ENCODE data around the gene TMEM86A. TPM values are rescaled to one million over a fixed set of nuclear protein-coding genes. Genes with fewer than 3 reads are reported as not detected.

Gene TMEM86A
- total and polyA plus RNA-seq, 2 of the 8 experiments (the other 6 are each of a cell fraction or from before 2014, with no cell fraction given), result 1.5 to 1.7 TPM

DNA sequence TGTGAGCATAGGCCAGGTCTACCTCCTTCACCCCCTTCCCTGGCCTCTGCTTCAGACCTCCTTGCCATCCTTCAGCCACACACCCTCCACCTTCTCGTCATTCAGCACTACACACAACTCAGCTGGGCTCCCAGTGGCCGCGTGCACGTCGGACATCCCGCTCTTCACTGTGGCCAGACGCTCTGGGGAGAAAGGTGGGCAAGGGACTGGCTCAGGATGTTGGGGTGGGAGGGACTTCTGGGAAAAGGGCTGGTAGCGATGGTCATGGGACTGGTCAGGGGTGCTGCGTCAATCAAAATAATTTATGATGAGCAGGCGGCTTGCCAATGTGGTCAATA, 15.8 kb downstream of the TMEM86A start:
- Histone ChIP-seq H3K23me2 (ENCODE audit: low read depth, low read length) (peaks cover 2% of the 10 kb centered on the region; the same call in 1 of the 2 replicates), H3K4ac (replicated peaks; ENCODE audit: insufficient read length, low read depth, low read length) (no peak overlapping the region), H3K27ac (ENCODE audit: low read depth, low read length) (no peak overlapping the region), H4K5ac (ENCODE audit: insufficient read length, low read depth, low read length) (no peak overlapping the region), H2BK120ac (replicated peaks; ENCODE audit: low read depth, low read length) (no peak overlapping the region), H3K56ac (replicated peaks; ENCODE audit: insufficient read length, low read depth, low read length) (no peak overlapping the region), H4K20me1 (replicated peaks in 1 of 2; ENCODE audit: control insufficient read depth in 1 of 2, insufficient read depth in 2 of 2, low read length in 2 of 2) (no peaks in the 10 kb centered on the region), H2BK15ac (ENCODE audit: low read length) (no peak overlapping the region), H3K4me2 (ENCODE audit: insufficient read depth in 1 of 2, low read depth in 2 of 2, low read length in 2 of 2) (no peak overlapping the region), H4K8ac (ENCODE audit: extremely low read depth, insufficient read depth, low read length) (peak overlapping the region; percentile 69), H3K14ac (ENCODE audit: insufficient read length) (no peak overlapping the region), H3K36me3 (ENCODE audit: control insufficient read depth in 2 of 4, insufficient read depth in 4 of 4, low read length in 3 of 4) (no peaks in the 10 kb centered on the region), H3K27me3 (replicated peaks in 1 of 4; ENCODE audit: control insufficient read depth in 3 of 4, extremely low read depth in 1 of 4, insufficient read depth in 3 of 4, low read length in 3 of 4) (peaks cover 0 to 7% (median 0%) of the 10 kb centered on the region in 4 experiments; a peak in 2 of 7 replicates), H3K79me2 (ENCODE audit: control insufficient read depth in 1 of 2, insufficient read depth in 2 of 2, low read length in 2 of 2) (no peaks in the 10 kb centered on the region), H2AFZ (ENCODE audit: low read length) (no peak overlapping the region), H4K91ac (replicated peaks; ENCODE audit: insufficient read length, low read length) (no peak overlapping the region), H2BK20ac (ENCODE audit: low read length) (no peak overlapping the region), H3K79me1 (ENCODE audit: low read depth, low read length) (no peaks in the 10 kb centered on the region), H3K4me1 (replicated peaks in 1 of 4; ENCODE audit: control insufficient read depth in 3 of 4, insufficient read depth in 4 of 4, low read length in 3 of 4) (no peaks in the 10 kb centered on the region), H3K23ac (ENCODE audit: insufficient read length) (no peak overlapping the region), H3K9ac (replicated peaks in 1 of 4; ENCODE audit: extremely low read depth in 1 of 4, low read depth in 3 of 4, low read length in 3 of 4) (no peak overlapping the region), H2AK5ac (ENCODE audit: low read depth, low read length) (no peak overlapping the region), H3K4me3 (ENCODE audit: extremely low read depth in 1 of 4, insufficient read depth in 2 of 4, low read depth in 3 of 4, low read length in 4 of 4) (no peak overlapping the region), H2BK5ac (ENCODE audit: low read depth, low read length) (no peak overlapping the region), H3K9me3 (ENCODE audit: insufficient read depth in 2 of 2, low read depth in 1 of 2, low read length in 1 of 2) (no peaks in the 10 kb centered on the region), H3K18ac (ENCODE audit: extremely low read depth, low read length) (no peak overlapping the region), H2BK12ac (ENCODE audit: low read depth, low read length) (no peak overlapping the region)
- POLR2A ChIA-PET (ENCODE audit: partially characterized antibody), result no interaction called here
- DNase-seq (ENCODE audit: low read depth in 1 of 2, low spot score in 2 of 2) (no peak), FAIRE-seq (no peak)
- CTCF ChIA-PET (ENCODE audit: partially characterized antibody), result interaction anchor here (0.9 to 2.7 kb wide), 5 partner anchors 7 to 17 kb away, joined by 3 to 15 read pairs (median 4); partner anchors contain the start of gene IGSF22
- 82% methylated on average over 8 of the region's 10 CpGs; no CpG with 5 or more reads in 1 of the 2 experiments for WGBS, 2 experiments (ENCODE audit: extremely low coverage in 1 of 2, insufficient coverage in 1 of 2, insufficient read length in 1 of 2, insufficient replicate concordance in 2 of 2, low coverage in 1 of 2, low lambda C conversion rate in 2 of 2, missing lambda C conversion rate in 1 of 2)
- no peak for TF ChIP-seq RFX5 (IDR thresholded peaks at IDR 0.05; ENCODE audit: borderline replicate concordance, low read depth, low read length)
- TF ChIP-seq CHD1 (IDR thresholded peaks at IDR 0.05; ENCODE audit: low read depth, low read length), result no peak
- no peak for TF ChIP-seq GTF2F1 (IDR thresholded peaks at IDR 0.05; ENCODE audit: borderline replicate concordance, low read depth, low read length)
- no peak for TF ChIP-seq MAFK (IDR thresholded peaks at IDR 0.05; ENCODE audit: low read depth, low read length)
- TF ChIP-seq, protein P1, sequence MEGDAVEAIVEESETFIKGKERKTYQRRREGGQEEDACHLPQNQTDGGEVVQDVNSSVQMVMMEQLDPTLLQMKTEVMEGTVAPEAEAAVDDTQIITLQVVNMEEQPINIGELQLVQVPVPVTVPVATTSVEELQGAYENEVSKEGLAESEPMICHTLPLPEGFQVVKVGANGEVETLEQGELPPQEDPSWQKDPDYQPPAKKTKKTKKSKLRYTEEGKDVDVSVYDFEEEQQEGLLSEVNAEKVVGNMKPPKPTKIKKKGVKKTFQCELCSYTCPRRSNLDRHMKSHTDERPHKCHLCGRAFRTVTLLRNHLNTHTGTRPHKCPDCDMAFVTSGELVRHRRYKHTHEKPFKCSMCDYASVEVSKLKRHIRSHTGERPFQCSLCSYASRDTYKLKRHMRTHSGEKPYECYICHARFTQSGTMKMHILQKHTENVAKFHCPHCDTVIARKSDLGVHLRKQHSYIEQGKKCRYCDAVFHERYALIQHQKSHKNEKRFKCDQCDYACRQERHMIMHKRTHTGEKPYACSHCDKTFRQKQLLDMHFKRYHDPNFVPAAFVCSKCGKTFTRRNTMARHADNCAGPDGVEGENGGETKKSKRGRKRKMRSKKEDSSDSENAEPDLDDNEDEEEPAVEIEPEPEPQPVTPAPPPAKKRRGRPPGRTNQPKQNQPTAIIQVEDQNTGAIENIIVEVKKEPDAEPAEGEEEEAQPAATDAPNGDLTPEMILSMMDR (IDR thresholded peaks at IDR 0.05; ENCODE audit: control extremely low read depth in 1 of 3, insufficient read depth in 1 of 3, low read depth in 1 of 3, low read length in 3 of 3), result no peak
- TF ChIP-seq SUZ12 (IDR thresholded peaks at IDR 0.05; ENCODE audit: low read length), result no peak
